ENCODE data around the gene SLC16A3. TPM values are rescaled to one million over a fixed set of nuclear protein-coding genes. Genes with fewer than 3 reads are reported as not detected.

SLC16A3 gene
- total RNA-seq, 1 donor from 2014 or later, result 21.1 TPM

DNA sequence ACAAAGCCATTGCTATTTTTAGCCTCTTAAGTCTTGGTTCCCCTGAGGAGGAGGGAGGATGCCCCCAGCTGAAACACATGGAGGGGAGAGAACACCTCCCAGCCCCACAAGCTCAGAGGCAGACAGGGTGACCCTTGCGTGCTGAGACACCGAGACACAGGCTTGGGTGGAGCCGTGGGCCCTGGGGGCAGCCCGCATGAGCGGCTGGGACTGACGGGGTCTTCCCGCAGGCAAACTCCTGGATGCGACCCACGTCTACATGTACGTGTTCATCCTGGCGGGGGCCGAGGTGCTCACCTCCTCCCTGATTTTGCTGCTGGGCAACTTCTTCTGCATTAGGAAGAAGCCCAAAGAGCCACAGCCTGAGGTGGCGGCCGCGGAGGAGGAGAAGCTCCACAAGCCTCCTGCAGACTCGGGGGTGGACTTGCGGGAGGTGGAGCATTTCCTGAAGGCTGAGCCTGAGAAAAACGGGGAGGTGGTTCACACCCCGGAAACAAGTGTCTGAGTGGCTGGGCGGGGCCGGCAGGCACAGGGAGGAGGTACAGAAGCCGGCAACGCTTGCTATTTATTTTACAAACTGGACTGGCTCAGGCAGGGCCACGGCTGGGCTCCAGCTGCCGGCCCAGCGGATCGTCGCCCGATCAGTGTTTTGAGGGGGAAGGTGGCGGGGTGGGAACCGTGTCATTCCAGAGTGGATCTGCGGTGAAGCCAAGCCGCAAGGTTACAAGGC is 9.8 kb downstream of the SLC16A3 start:
- Histone ChIP-seq H3K27me3 (no peaks in the 10 kb centered on the region), H3K9me3 (no peaks in the 10 kb centered on the region), H3K4me3 (peak overlapping the region; percentile 21 to 39), H3K4me1 (peaks cover 92% of the 10 kb centered on the region), H3K27ac (peak overlapping the region; percentile 85), H3K36me3 (peaks cover 0 to 4% of the 10 kb centered on the region in 2 donors)
- no peak for DNase-seq (ENCODE audit: extremely low spot score in 2 of 2)
- TF ChIP-seq POLR2AphosphoS5 (IDR thresholded peaks at IDR 0.05; ENCODE audit: insufficient read depth in 1 of 2, low read depth in 1 of 2), result peak; percentile 38 to 76
- TF ChIP-seq CTCF (IDR thresholded peaks at IDR 0.05), result no peak
- no peak for TF ChIP-seq POLR2A (IDR thresholded peaks at IDR 0.05)
- intact Hi-C loops (cut with DNase I), result no loop called here

DNA sequence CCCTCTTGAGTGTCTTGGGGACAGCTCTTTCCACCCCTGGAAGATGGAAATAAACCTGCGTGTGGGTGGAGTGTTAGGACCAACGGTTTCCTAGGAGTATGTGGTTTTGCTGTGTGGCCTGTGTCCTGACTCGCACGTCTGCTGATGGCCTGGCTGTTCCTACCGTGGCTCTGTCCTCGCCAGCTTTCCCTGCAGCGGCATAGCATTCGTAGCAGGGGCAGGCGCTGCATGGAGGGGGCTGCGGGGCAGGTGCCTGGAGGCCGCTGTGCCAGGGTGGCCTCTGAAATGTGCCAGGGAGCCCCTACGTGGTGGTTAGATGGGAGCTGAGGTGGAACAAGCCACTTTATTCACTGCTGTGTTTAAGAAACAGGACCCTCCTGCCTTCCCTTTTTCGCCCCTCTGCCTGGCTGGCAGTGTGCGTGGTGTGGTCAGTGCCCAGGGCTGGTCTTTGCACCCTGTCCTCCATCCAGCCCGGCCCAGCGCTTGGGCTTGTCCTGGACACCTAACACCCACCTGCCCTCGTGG is 10.6 kb downstream of the SLC16A3 start:
- intact Hi-C loops (cut with DNase I), result no loop called here
- H3K4me3 ChIP-seq, result no peak overlapping the region
- H3K27ac ChIP-seq, result peak overlapping the region; percentile 85
- no peak for DNase-seq (ENCODE audit: extremely low spot score in 2 of 2)
- TF ChIP-seq CTCF (IDR thresholded peaks at IDR 0.05), result no peak
- TF ChIP-seq POLR2AphosphoS5 (IDR thresholded peaks at IDR 0.05; ENCODE audit: insufficient read depth in 1 of 2, low read depth in 1 of 2), result no peak
- no peak for TF ChIP-seq POLR2A (IDR thresholded peaks at IDR 0.05)
- no peaks in the 10 kb centered on the region for H3K9me3 ChIP-seq
- H3K36me3 ChIP-seq, result peaks cover 0 to 13% of the 10 kb centered on the region in 2 donors
- H3K27me3 ChIP-seq, result no peaks in the 10 kb centered on the region
- H3K4me1 ChIP-seq, result peaks cover 93% of the 10 kb centered on the region

- intact Hi-C loops (cut with DNase I), result no loop called here
- H3K36me3 ChIP-seq, result peaks cover 0 to 18% of the 10 kb centered on the region in 2 donors
Measured at GRCh38 chr17:82239926-82240505, 11.2 kb downstream of the SLC16A3 start.

DNA sequence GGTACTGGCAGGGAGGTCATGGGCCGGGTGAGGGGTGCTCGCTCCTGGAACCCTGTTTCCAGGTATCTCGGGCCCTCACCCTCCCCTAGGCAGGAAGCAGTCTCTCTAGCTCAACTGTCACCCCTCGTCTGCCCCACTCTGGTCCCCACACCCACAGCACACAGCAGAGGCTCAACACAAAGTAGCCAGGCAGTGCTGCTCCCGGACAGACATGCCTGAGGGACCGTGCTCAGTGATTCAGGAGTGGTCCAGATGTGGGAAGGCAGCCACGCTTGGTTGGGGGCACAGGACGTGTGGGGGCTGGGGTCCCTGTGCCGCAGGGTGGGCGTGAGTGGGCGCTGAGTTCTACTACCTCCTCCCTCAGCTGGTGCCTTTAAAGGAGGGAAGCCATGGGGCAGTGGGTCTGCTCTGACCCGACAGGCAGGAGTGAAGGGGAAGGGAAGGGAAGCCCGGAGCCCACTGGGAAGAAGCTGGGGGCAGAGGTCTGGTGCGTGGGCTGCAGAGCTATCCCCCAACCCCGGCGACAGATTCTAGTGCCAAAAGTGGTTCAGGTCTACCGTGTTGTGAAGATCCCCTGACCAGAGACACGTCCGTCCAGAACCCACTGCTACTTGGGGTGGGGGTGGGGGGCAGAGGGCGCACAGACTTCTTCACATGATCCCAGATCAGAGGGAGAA is 11.8 kb downstream of the SLC16A3 start:
- Histone ChIP-seq H3K27me3 (no peaks in the 10 kb centered on the region), H3K27ac (peak overlapping the region; percentile 85), H3K4me3 (no peak overlapping the region), H3K4me1 (peaks cover 95% of the 10 kb centered on the region), H3K36me3 (peaks cover 0 to 25% of the 10 kb centered on the region in 2 donors), H3K9me3 (no peaks in the 10 kb centered on the region)
- intact Hi-C loops (cut with DNase I), result no loop called here
- TF ChIP-seq POLR2AphosphoS5 (IDR thresholded peaks at IDR 0.05; ENCODE audit: insufficient read depth in 1 of 2, low read depth in 1 of 2) (no peak), POLR2A (IDR thresholded peaks at IDR 0.05) (no peak), CTCF (IDR thresholded peaks at IDR 0.05) (no peak)
- no peak for DNase-seq (ENCODE audit: extremely low spot score in 2 of 2)

More at GRCh38 chr17:82239926-82240505, 11.2 kb downstream of the SLC16A3 start:
- no peak for DNase-seq (ENCODE audit: extremely low spot score in 2 of 2)
- H3K4me1 ChIP-seq, result peaks cover 95% of the 10 kb centered on the region
- TF ChIP-seq CTCF (IDR thresholded peaks at IDR 0.05) (no peak), POLR2A (IDR thresholded peaks at IDR 0.05) (no peak), POLR2AphosphoS5 (IDR thresholded peaks at IDR 0.05; ENCODE audit: insufficient read depth in 1 of 2, low read depth in 1 of 2) (no peak)
- no peaks in the 10 kb centered on the region for H3K9me3 ChIP-seq
- H3K4me3 ChIP-seq, result no peak overlapping the region
- no peaks in the 10 kb centered on the region for H3K27me3 ChIP-seq
- peak overlapping the region; percentile 85 for H3K27ac ChIP-seq

Measured in vagina (tissue), 2 donors.